ENCODE results near the gene RAB22A. TPM values are rescaled to one million over a fixed set of nuclear protein-coding genes. Genes with fewer than 3 reads are reported as not detected.

The RAB22A gene
- total RNA-seq, 2 experiments from 2014 or later = 14.7 to 14.8 TPM

GRCh38 chr20:58388882-58389323 is 79.4 kb downstream of the RAB22A start, which contains the start of gene VAPB:
Gene VAPB, plus strand, starts transcription at chr20:58389229. Its CDS starts 231 bp downstream, at chr20:58389460.
- H3K27me3 Mint-ChIP-seq = peaks cover 8% of the 10 kb centered on the region
- POLR2A ChIA-PET = interaction anchor here (0.8 to 2.2 kb wide), 25 partner anchors 9 to 759 kb away, joined by 3 to 23 read pairs (median 4); partner anchors contain the start of genes RAB22A and STX16
- peak within 1 kb of the TSS; percentile 92 for H3K4me3 Mint-ChIP-seq

GRCh38 chr20:58389324-58389967 is 79.9 kb downstream of the RAB22A start:
- POLR2A ChIA-PET = interaction anchor here (0.8 to 2.2 kb wide), 23 partner anchors 9 to 759 kb away, joined by 3 to 23 read pairs (median 4); partner anchors contain the start of genes RAB22A and STX16
- peak overlapping the region; percentile 92 for H3K27ac Mint-ChIP-seq
- H3K4me1 Mint-ChIP-seq = peaks cover 42% of the 10 kb centered on the region
- peak overlapping the region; percentile 92 for H3K4me3 Mint-ChIP-seq
- H3K9me3 Mint-ChIP-seq = no peaks in the 10 kb centered on the region
- DNase-seq = no peak
- CTCF ChIA-PET = interaction anchor here (0.8 to 1.4 kb wide), 7 partner anchors 15 to 991 kb away, joined by 3 to 5 read pairs (median 3); no protein-coding TSS in a partner anchor
- H3K36me3 Mint-ChIP-seq (ENCODE audit: low read depth) = peaks cover 35% of the 10 kb centered on the region
- H3K27me3 Mint-ChIP-seq = peaks cover 8% of the 10 kb centered on the region

More at GRCh38 chr20:58388882-58389323, 79.4 kb downstream of the RAB22A start, which contains the start of gene VAPB:
- CTCF ChIA-PET = interaction anchor here (0.8 to 1.4 kb wide), 8 partner anchors 16 to 991 kb away, joined by 3 to 5 read pairs (median 3); partner anchors contain the start of gene STX16
- no peaks in the 10 kb centered on the region for H3K9me3 Mint-ChIP-seq
- H3K36me3 Mint-ChIP-seq (ENCODE audit: low read depth) = peaks cover 35% of the 10 kb centered on the region
- DNase-seq = peak; percentile 97
- peaks cover 38% of the 10 kb centered on the region for H3K4me1 Mint-ChIP-seq
- peak within 1 kb of the TSS; percentile 92 for H3K27ac Mint-ChIP-seq

DNA sequence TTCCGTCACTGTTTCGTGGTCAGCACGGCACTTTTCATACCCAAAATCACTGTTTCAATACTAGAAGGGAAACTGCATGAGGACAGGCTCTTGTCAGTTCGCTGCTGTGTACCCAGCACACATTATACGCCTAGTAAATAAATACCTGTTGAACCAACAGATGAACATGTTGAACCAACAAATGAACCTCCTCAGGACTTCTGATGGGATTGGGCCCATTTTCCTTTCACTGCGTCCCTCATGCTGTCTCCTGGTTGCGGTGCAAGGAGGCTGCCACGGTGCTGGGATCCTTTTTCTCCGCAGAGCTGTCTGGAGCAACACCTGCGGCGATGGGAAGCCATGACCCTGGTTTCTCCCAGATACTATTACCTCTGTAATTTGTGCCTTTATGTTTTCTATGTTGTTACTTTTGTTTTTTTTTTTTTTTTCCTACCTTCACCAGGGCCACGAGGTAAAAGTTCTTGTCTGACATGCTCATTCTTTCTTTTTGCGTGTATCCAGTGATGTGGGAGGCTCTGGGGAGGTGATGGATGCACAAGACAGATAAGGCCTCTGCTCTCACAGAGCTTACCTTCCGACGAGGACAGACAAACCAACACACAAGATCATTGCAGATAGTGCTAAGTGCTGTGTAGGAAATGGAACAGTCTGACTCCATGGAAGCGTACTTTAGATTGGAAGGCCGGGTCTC is 80.6 kb downstream of the RAB22A start:
- peaks cover 35% of the 10 kb centered on the region for H3K36me3 Mint-ChIP-seq (ENCODE audit: low read depth)
- peaks cover 42% of the 10 kb centered on the region for H3K4me1 Mint-ChIP-seq
- no peaks in the 10 kb centered on the region for H3K9me3 Mint-ChIP-seq
- ChIA-PET POLR2A (interaction anchor here (0.6 to 2.2 kb wide), 11 partner anchors 8 to 266 kb away, joined by 3 to 23 read pairs (median 6); partner anchors contain the start of genes RAB22A and STX16), CTCF (interaction anchor here (1.2 kb wide), 1 partner anchor 992 kb away, joined by 3 read pairs; no protein-coding TSS in a partner anchor)
- DNase-seq = no peak
- H3K4me3 Mint-ChIP-seq = peak overlapping the region; percentile 92
- H3K27me3 Mint-ChIP-seq = peaks cover 7% of the 10 kb centered on the region
- peak overlapping the region; percentile 92 for H3K27ac Mint-ChIP-seq

DNA sequence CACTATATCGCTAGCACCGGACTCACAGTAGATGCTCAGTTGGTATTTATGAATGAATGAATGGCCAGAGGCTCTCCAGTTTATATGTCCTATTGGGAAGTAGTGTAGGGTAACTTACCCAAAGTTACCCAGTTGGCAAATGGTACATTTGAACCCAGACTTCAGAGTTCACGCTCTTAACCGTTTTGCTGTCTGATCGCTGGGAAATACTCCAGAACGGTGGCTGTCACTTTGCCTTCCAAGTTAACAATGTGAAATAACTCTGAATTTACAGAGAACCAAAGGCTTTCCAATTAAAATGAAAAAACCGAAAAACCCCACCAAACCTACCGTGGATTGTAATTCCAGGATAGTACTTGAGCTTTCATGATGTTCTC is 81.1 kb downstream of the RAB22A start:
- POLR2A ChIA-PET = interaction anchor here (0.6 kb wide), 1 partner anchor 266 kb away, joined by 3 read pairs; no protein-coding TSS in a partner anchor
- no peak for DNase-seq
- CTCF ChIA-PET = no interaction called here
- no peaks in the 10 kb centered on the region for H3K9me3 Mint-ChIP-seq
- peaks cover 44% of the 10 kb centered on the region for H3K4me1 Mint-ChIP-seq
- peaks cover 39% of the 10 kb centered on the region for H3K36me3 Mint-ChIP-seq (ENCODE audit: low read depth)
- H3K27ac Mint-ChIP-seq = peak overlapping the region; percentile 92
- H3K27me3 Mint-ChIP-seq = peaks cover 5% of the 10 kb centered on the region
- H3K4me3 Mint-ChIP-seq = peak overlapping the region; percentile 92

DNA sequence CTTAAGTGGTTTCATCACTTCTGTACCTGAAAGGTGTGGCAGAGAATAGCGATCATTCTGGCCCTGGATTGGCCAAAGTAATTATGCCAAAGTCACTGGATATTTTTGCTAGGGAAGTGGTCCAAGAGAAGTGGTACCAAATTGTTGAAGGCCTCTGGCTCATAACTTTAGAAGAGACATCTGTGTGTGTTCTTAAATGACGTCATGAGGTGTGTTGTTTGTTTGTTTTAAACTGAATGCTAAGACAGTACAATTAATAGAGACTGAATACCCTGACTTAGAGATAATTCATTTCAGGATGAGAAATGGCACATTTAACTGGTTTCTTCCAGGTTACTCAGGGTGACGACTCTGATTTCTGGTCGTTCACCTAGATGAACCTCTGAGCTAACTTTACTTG is 82.8 kb downstream of the RAB22A start:
- H3K9me3 Mint-ChIP-seq = no peaks in the 10 kb centered on the region
- H3K27me3 Mint-ChIP-seq = no peaks in the 10 kb centered on the region
- H3K27ac Mint-ChIP-seq = no peak overlapping the region
- DNase-seq = no peak
- H3K4me3 Mint-ChIP-seq = no peak overlapping the region
- CTCF ChIA-PET = no interaction called here
- peaks cover 49% of the 10 kb centered on the region for H3K4me1 Mint-ChIP-seq
- POLR2A ChIA-PET = no interaction called here
- peaks cover 44% of the 10 kb centered on the region for H3K36me3 Mint-ChIP-seq (ENCODE audit: low read depth)

- Mint-ChIP-seq H3K4me1 (peaks cover 55% of the 10 kb centered on the region), H3K27ac (no peak overlapping the region), H3K4me3 (no peak overlapping the region), H3K36me3 (ENCODE audit: low read depth) (peaks cover 49% of the 10 kb centered on the region), H3K9me3 (no peaks in the 10 kb centered on the region), H3K27me3 (no peaks in the 10 kb centered on the region)
- ChIA-PET CTCF (no interaction called here), POLR2A (no interaction called here)
- no peak for DNase-seq
Measured at GRCh38 chr20:58393299-58393698, 83.8 kb downstream of the RAB22A start.

GRCh38 chr20:58394801-58395200 is 85.3 kb downstream of the RAB22A start:
- peaks cover 54% of the 10 kb centered on the region for H3K36me3 Mint-ChIP-seq (ENCODE audit: low read depth)
- CTCF ChIA-PET = interaction anchor here (0.7 kb wide), 1 partner anchor 864 kb away, joined by 3 read pairs; no protein-coding TSS in a partner anchor

GRCh38 chr20:58395604-58396003 is 86.1 kb downstream of the RAB22A start:
- Mint-ChIP-seq H3K27me3 (no peaks in the 10 kb centered on the region), H3K36me3 (ENCODE audit: low read depth) (peaks cover 48% of the 10 kb centered on the region), H3K9me3 (no peaks in the 10 kb centered on the region), H3K4me3 (no peak overlapping the region), H3K4me1 (peaks cover 60% of the 10 kb centered on the region), H3K27ac (no peak overlapping the region)
- DNase-seq = no peak
- ChIA-PET POLR2A (interaction anchor here (1.2 to 1.6 kb wide), 2 partner anchors 10 to 12 kb away, joined by 3 read pairs; no protein-coding TSS in a partner anchor), CTCF (interaction anchor here (0.6 to 0.7 kb wide), 2 partner anchors 352 to 865 kb away, joined by 3 to 4 read pairs; no protein-coding TSS in a partner anchor)

More at GRCh38 chr20:58394801-58395200, 85.3 kb downstream of the RAB22A start:
- H3K4me3 Mint-ChIP-seq = no peak overlapping the region
- POLR2A ChIA-PET = interaction anchor here (1.2 kb wide), 1 partner anchor 10 kb away, joined by 3 read pairs; no protein-coding TSS in a partner anchor
- no peaks in the 10 kb centered on the region for H3K27me3 Mint-ChIP-seq
- DNase-seq = no peak
- H3K27ac Mint-ChIP-seq = no peak overlapping the region
- H3K9me3 Mint-ChIP-seq = no peaks in the 10 kb centered on the region
- H3K4me1 Mint-ChIP-seq = peaks cover 61% of the 10 kb centered on the region

- CTCF ChIA-PET = no interaction called here
Measured at GRCh38 chr20:58397429-58397828, 87.9 kb downstream of the RAB22A start.

DNA sequence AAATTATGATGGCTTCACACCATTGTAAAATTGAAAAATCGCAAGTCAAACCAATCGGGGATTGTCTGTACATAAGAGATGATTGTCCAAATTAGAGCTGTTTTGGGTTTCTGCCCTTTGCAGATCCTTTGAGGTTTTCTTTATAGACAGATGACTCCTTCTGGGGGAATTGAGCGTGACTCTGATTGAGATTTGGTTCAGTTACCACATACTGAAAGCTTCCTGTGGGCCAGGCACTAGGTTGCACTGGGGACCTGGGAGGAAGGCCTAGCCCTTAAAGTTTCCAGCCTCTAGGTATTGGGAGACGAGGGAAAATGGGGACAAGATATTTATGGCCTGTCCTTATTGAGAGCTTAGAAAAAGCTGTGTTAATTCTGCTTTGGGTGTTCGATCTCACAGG is 88.7 kb downstream of the RAB22A start:
- ChIA-PET POLR2A (interaction anchor here (1.5 kb wide), 1 partner anchor 9 kb away, joined by 5 read pairs; the partner anchor contains the start of gene VAPB), CTCF (no interaction called here)
- Mint-ChIP-seq H3K36me3 (ENCODE audit: low read depth) (peaks cover 24% of the 10 kb centered on the region), H3K27me3 (no peaks in the 10 kb centered on the region), H3K27ac (no peak overlapping the region), H3K4me1 (peaks cover 37% of the 10 kb centered on the region), H3K9me3 (no peaks in the 10 kb centered on the region), H3K4me3 (no peak overlapping the region)
- DNase-seq = no peak

More at GRCh38 chr20:58397429-58397828, 87.9 kb downstream of the RAB22A start:
- no peaks in the 10 kb centered on the region for H3K9me3 Mint-ChIP-seq
- DNase-seq = no peak
- H3K36me3 Mint-ChIP-seq (ENCODE audit: low read depth) = peaks cover 31% of the 10 kb centered on the region
- POLR2A ChIA-PET = interaction anchor here (1.5 to 1.6 kb wide), 2 partner anchors 8 to 10 kb away, joined by 3 to 5 read pairs; partner anchors contain the start of gene VAPB
- no peak overlapping the region for H3K27ac Mint-ChIP-seq
- H3K27me3 Mint-ChIP-seq = no peaks in the 10 kb centered on the region
- H3K4me3 Mint-ChIP-seq = no peak overlapping the region
- peaks cover 44% of the 10 kb centered on the region for H3K4me1 Mint-ChIP-seq

GRCh38 chr20:58399926-58400325 is 90.4 kb downstream of the RAB22A start:
- no peaks in the 10 kb centered on the region for H3K9me3 Mint-ChIP-seq
- POLR2A ChIA-PET = interaction anchor here (3.0 kb wide), 1 partner anchor 11 kb away, joined by 16 read pairs; the partner anchor contains the start of gene VAPB
- CTCF ChIA-PET = interaction anchor here (0.7 to 1.1 kb wide), 2 partner anchors 8 to 870 kb away, joined by 3 to 5 read pairs; no protein-coding TSS in a partner anchor

GRCh38 chr20:58401162-58401561 is 91.6 kb downstream of the RAB22A start:
- POLR2A ChIA-PET = interaction anchor here (3.0 kb wide), 1 partner anchor 12 kb away, joined by 16 read pairs; the partner anchor contains the start of gene VAPB

More at GRCh38 chr20:58399926-58400325, 90.4 kb downstream of the RAB22A start:
- Mint-ChIP-seq H3K4me3 (no peak overlapping the region), H3K27ac (no peak overlapping the region), H3K4me1 (peaks cover 30% of the 10 kb centered on the region), H3K27me3 (no peaks in the 10 kb centered on the region), H3K36me3 (ENCODE audit: low read depth) (peaks cover 21% of the 10 kb centered on the region)
- DNase-seq = no peak

More at GRCh38 chr20:58401162-58401561, 91.6 kb downstream of the RAB22A start:
- Mint-ChIP-seq H3K4me1 (peaks cover 27% of the 10 kb centered on the region), H3K4me3 (no peak overlapping the region), H3K27ac (no peak overlapping the region), H3K9me3 (no peaks in the 10 kb centered on the region), H3K36me3 (ENCODE audit: low read depth) (peaks cover 15% of the 10 kb centered on the region), H3K27me3 (no peaks in the 10 kb centered on the region)
- DNase-seq = no peak
- CTCF ChIA-PET = no interaction called here

Data from activated CD4-positive, alpha-beta memory T cell treated with anti-CD3 and anti-CD28 coated beads, Interleukin-2, amount 10 ng/mL, durations not matched to agents 7 days and 5 days (primary cell).